Vagina (tissue), 2 donors: ENCODE measurements around the gene STS. TPM values are rescaled to one million over a fixed set of nuclear protein-coding genes. Genes with fewer than 3 reads are reported as not detected.
"Not testable (repeated sequence)": the region's sequence is repeated elsewhere in the genome, so short reads cannot be mapped to it uniquely, and the experiment has no call there.

Source experiments
- DNase-seq, 2 donors: peaks; one replicate each; pipeline ENCODE4 v3.0.0-alpha.2; 2017; ENCODE audit errors: extremely low spot score in 2 of 2
- H3K27ac ChIP-seq: fragments of 200-600 bp; sonication (generic); one replicate; pipeline ENCODE4 v1.5.1; 2019
- H3K27me3 ChIP-seq: fragments of 200-600 bp; sonication (generic); one replicate; pipeline ENCODE4 v1.5.1; 2019
- H3K36me3 ChIP-seq, 2 donors: fragments of 200-600 bp; sonication (generic); one replicate each; pipeline ENCODE4 v1.5.1; 2017 to 2019
- H3K4me1 ChIP-seq: fragments of 200-600 bp; sonication (generic); one replicate; pipeline ENCODE4 v1.5.1; 2019
- H3K4me3 ChIP-seq, 2 donors: fragments of 200-600 bp; sonication (generic); 1 replicate in 1 of 2; 2 replicates in 1 of 2; pipeline ENCODE4 v1.5.1; 2016 to 2019
- H3K9me3 ChIP-seq: fragments of 200-600 bp; sonication (generic); one replicate; pipeline ENCODE4 v1.5.1; 2019
- CTCF ChIP-seq, 3 experiments: fragments of 450-650 bp in 2 of 3; fragments of 200-600 bp in 1 of 3; sonication (generic) in 1 of 3; IDR thresholded peaks; one replicate each; pipeline ENCODE4 v1.5.1; 2017 to 2019; ENCODE audit warnings: antibody characterized with exemption in 3 of 3, mild to moderate bottlenecking in 2 of 3, moderate library complexity in 2 of 3
- POLR2A ChIP-seq, 2 donors: fragments of 450-650 bp; IDR thresholded peaks; one replicate each; pipeline ENCODE4 v1.6.1; 2017; ENCODE audit warnings: antibody characterized with exemption in 2 of 2, mild to moderate bottlenecking in 2 of 2, moderate library complexity in 2 of 2
- POLR2AphosphoS5 ChIP-seq, 2 donors: sonication (generic); formaldehyde crosslinking; IDR thresholded peaks; one replicate each; pipeline ENCODE4 v1.9.0; 2017; ENCODE audit warnings: antibody characterized with exemption in 2 of 2, mild to moderate bottlenecking in 2 of 2, low read depth in 1 of 2; ENCODE audit not compliant: insufficient read depth in 1 of 2
- intact Hi-C: fragments of 100-400 bp; cut with DNase I; formaldehyde crosslinking; loops from one replicate; pipeline ENCODE4 v1.15.1; 2023
- total RNA-seq: library from RNA; depleted of rRNA; stranded (reverse); fragments of >200 nt; gene quantifications from one replicate; pipeline ENCODE4 v1.2.3, GENCODE V29; 2016

STS gene
- total RNA-seq, 1 donor from 2014 or later = 6.4 TPM

DNA sequence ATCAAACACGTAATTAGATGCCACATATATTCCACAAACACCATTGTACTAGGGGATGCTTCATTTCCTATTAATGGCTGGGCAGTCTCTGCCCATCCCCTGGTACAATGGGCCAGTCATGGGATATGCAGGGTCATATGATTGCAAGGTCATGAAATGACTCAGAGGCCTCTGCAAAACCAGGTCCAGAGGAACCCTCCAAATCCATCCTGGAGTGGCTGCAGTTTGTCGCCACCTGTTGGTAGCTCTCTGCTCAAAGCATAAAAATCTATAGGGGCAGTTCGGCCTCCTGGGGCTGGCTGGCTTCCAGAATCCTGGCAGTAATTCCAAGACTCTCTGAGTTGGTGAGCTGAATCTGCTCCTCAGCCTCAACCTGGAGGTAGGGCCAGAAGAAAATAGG, 23.4 kb downstream of the STS start:
- TF ChIP-seq CTCF (IDR thresholded peaks at IDR 0.05) = no peak
- TF ChIP-seq POLR2A (IDR thresholded peaks at IDR 0.05) = no peak
- TF ChIP-seq POLR2AphosphoS5 (IDR thresholded peaks at IDR 0.05; ENCODE audit: insufficient read depth in 1 of 2, low read depth in 1 of 2) = no peak
- no peaks in the 10 kb centered on the region for H3K4me1 ChIP-seq
- H3K36me3 ChIP-seq = no peaks in the 10 kb centered on the region
- no peak for DNase-seq
- H3K27ac ChIP-seq = no peak overlapping the region
- no peaks in the 10 kb centered on the region for H3K27me3 ChIP-seq
- intact Hi-C loops = no loop called here
- no peak overlapping the region for H3K4me3 ChIP-seq
- no peaks in the 10 kb centered on the region for H3K9me3 ChIP-seq

DNA sequence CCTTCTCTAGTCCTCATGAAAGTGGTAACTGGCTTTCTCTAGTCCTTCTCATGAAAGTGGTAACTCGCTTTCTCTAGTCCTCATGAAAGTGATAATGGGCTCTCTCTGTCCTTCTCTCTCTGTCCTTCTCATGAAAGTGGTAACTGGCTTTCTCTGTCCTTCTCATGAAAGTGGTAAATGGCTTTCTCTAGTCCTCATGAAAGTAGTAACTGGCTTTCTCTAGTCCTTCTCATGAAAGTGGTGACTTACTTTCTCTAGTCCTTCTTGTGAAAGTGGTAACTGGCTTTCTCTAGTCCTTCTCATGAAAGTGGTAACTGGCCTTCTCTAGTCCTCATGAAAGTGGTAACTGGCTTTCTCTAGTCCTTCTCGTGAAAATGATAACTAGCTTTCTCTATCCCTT, 31.3 kb downstream of the STS start:
- intact Hi-C loops, H3K9me3 ChIP-seq, H3K27me3 ChIP-seq: not testable (repeated sequence)

DNA sequence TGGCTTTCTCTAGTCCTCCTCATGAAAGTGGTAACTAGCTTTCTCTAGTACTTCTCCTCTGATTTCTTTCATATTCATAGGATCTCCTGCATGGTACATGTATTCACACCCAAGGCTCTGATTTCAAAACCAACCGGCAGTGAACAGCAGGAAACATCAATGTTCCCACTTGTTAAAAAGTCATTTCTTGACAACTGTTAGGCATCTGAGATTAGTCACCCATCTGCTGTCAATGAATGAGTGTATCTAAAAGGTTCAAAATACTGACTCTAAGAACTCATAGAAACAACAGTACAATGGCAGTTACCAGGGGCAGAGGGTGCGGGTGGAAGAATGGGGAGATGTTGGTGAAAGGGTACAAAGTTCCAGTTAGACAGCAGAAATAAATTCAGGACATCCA, 31.9 kb downstream of the STS start:
- no peak for DNase-seq
- Histone ChIP-seq H3K27ac (no peak overlapping the region), H3K4me1 (no peaks in the 10 kb centered on the region), H3K36me3 (no peaks in the 10 kb centered on the region), H3K27me3 (no peaks in the 10 kb centered on the region), H3K4me3 (no peak overlapping the region), H3K9me3 (no peaks in the 10 kb centered on the region)
- intact Hi-C loops = no loop called here
- TF ChIP-seq POLR2AphosphoS5 (IDR thresholded peaks at IDR 0.05; ENCODE audit: insufficient read depth in 1 of 2, low read depth in 1 of 2) = no peak
- no peak for TF ChIP-seq CTCF (IDR thresholded peaks at IDR 0.05)
- no peak for TF ChIP-seq POLR2A (IDR thresholded peaks at IDR 0.05)

More for the DNA sequence above, 31.3 kb downstream of the STS start:
- H3K36me3 ChIP-seq, H3K4me3 ChIP-seq, H3K4me1 ChIP-seq, H3K27ac ChIP-seq, DNase-seq: not testable (repeated sequence)

- Histone ChIP-seq H3K27ac (no peak overlapping the region), H3K4me1 (no peaks in the 10 kb centered on the region), H3K9me3 (no peaks in the 10 kb centered on the region), H3K27me3 (no peaks in the 10 kb centered on the region), H3K4me3 (no peak overlapping the region), H3K36me3 (no peaks in the 10 kb centered on the region)
- intact Hi-C loops = no loop called here
- TF ChIP-seq POLR2A (IDR thresholded peaks at IDR 0.05) = no peak
- no peak for DNase-seq
These were observed 37.3 kb downstream of the STS start for GRCh38 chrX:7184816-7185215.

- peak in 1 of 2 donors; percentile 43 for DNase-seq
- H3K27me3 ChIP-seq = no peaks in the 10 kb centered on the region
- no peaks in the 10 kb centered on the region for H3K36me3 ChIP-seq
- no peak overlapping the region for H3K4me3 ChIP-seq
- intact Hi-C loops = no loop called here
- no peaks in the 10 kb centered on the region for H3K9me3 ChIP-seq
- H3K4me1 ChIP-seq = no peaks in the 10 kb centered on the region
- no peak overlapping the region for H3K27ac ChIP-seq
- TF ChIP-seq CTCF (IDR thresholded peaks at IDR 0.05) (no peak), POLR2A (IDR thresholded peaks at IDR 0.05) (no peak), POLR2AphosphoS5 (IDR thresholded peaks at IDR 0.05; ENCODE audit: insufficient read depth in 1 of 2, low read depth in 1 of 2) (no peak)
These were observed 41.2 kb downstream of the STS start for GRCh38 chrX:7188672-7189071.

DNA sequence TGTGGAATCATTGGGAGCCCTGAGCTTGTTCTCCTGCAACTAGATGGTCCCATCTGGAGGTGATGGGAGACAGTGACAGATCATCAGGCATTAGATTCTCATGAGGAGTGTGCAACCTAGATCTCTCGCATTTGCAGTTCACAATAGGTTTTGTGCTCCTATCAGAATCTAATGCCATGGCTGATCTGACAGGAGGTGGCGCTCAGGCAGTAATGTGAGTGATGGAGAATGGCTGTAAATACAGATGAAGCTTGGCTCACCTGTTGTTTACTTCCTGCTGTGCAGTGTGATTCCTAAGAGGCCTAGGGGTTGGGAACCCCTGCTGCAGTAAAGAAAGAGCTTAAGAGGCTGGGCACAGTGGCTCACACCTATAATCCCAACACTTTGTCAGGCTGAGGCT, 42.6 kb downstream of the STS start:
- no peak for TF ChIP-seq POLR2AphosphoS5 (IDR thresholded peaks at IDR 0.05; ENCODE audit: insufficient read depth in 1 of 2, low read depth in 1 of 2)
- TF ChIP-seq CTCF (IDR thresholded peaks at IDR 0.05) = no peak
- no peak for TF ChIP-seq POLR2A (IDR thresholded peaks at IDR 0.05)

More for the DNA sequence above, 42.6 kb downstream of the STS start:
- Histone ChIP-seq H3K4me3 (no peak overlapping the region), H3K27me3 (no peaks in the 10 kb centered on the region), H3K36me3 (no peaks in the 10 kb centered on the region), H3K4me1 (no peaks in the 10 kb centered on the region), H3K9me3 (no peaks in the 10 kb centered on the region), H3K27ac (no peak overlapping the region)
- no peak for DNase-seq
- intact Hi-C loops = no loop called here
